ENCODE results near the gene AZIN2.
"Not testable (repeated sequence)": the region's sequence is repeated elsewhere in the genome, so short reads cannot be mapped to it uniquely, and the experiment has no call there.

The AZIN2 gene

DNA sequence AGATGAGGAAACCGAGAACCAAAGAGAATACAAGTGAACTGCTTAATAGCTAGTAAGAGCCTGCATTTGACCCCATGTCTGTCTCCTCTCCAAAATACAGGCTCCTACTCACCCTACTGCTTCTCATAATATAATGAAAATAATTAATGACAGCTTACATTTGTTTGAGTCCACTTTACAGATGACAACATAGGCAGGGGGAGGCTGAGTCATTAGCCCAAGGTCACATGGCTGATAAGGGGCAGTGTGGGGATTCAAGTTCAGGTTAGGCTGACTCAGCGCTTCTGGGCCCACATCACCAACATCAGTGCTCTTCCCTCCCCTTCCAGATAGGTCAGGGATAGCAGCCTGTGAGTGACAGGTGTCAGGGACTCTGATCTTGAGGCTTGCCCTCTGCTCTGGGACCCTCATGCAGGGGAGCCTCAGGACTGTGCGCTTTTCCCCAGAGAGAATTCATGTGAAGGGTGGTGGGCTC lies 16.2 kb downstream of the AZIN2 start:
- no peak overlapping the region for H3K4me3 ChIP-seq (ENCODE audit: low read length)
- no peak overlapping the region for H3K27ac ChIP-seq (ENCODE audit: low read depth, low read length)
- H3K4me1 ChIP-seq (ENCODE audit: insufficient read depth, low read length) = no peaks in the 10 kb centered on the region
- H3K27me3 ChIP-seq (ENCODE audit: insufficient read depth, low read length) = no peaks in the 10 kb centered on the region
- no peaks in the 10 kb centered on the region for H3K36me3 ChIP-seq (ENCODE audit: insufficient read depth, low read length)
- H3K9ac ChIP-seq (ENCODE audit: low read depth, low read length) = no peak overlapping the region
- WGBS = 96% methylated on average over 3 of the region's 3 CpGs
- no peaks in the 10 kb centered on the region for H3K9me3 ChIP-seq (ENCODE audit: insufficient read depth, low read depth, low read length)

DNA sequence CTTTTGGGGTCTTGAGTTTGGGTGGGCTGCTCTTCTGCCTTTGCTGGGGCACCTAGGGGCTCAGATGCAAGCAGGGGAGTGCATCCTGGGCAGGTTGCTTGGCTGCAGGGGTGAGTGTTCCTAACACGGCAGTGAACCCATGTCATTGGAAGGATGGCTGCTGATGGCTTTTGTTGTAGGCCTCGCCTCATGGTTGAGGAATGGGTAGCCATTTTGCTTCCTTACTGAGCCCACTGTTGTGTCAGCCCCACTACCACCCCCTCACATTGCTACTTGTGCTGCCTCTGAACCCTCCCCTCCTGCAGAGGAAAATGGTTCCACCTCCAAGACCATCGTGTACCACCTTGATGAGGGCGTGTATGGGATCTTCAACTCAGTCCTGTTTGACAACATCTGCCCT lies 16.8 kb downstream of the AZIN2 start:
- WGBS = 89% methylated on average over 4 of the region's 4 CpGs
- H3K27ac ChIP-seq (ENCODE audit: low read depth, low read length) = no peak overlapping the region
- no peak overlapping the region for H3K9ac ChIP-seq (ENCODE audit: low read depth, low read length)
- no peaks in the 10 kb centered on the region for H3K27me3 ChIP-seq (ENCODE audit: insufficient read depth, low read length)
- no peak overlapping the region for H3K4me3 ChIP-seq (ENCODE audit: low read length)
- no peaks in the 10 kb centered on the region for H3K36me3 ChIP-seq (ENCODE audit: insufficient read depth, low read length)
- H3K9me3 ChIP-seq (ENCODE audit: insufficient read depth, low read depth, low read length) = no peaks in the 10 kb centered on the region
- H3K4me1 ChIP-seq (ENCODE audit: insufficient read depth, low read length) = no peaks in the 10 kb centered on the region

DNA sequence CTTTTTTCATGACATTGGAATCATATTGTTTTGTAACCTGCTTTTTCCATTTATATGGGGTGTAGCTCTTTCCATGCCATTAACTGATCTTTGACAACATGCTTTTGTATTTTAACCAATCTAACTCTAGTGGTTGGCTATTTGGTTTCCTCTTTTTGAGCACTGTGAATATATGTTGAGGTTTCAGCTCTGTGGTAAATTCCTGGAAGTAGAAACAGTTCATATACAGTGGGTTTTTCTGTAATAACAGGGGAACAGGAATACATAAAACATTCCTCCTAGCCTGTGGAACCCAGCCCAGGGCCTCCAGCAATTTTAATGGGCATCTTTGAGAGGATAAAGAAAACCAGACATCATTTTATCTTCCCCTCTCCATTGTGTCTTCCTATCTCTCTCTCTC lies 17.4 kb downstream of the AZIN2 start:
- Histone ChIP-seq H3K4me3 (ENCODE audit: low read length) (no peak overlapping the region), H3K27me3 (ENCODE audit: insufficient read depth, low read length) (no peaks in the 10 kb centered on the region), H3K9me3 (ENCODE audit: insufficient read depth, low read depth, low read length) (no peaks in the 10 kb centered on the region), H3K36me3 (ENCODE audit: insufficient read depth, low read length) (no peaks in the 10 kb centered on the region), H3K9ac (ENCODE audit: low read depth, low read length) (no peak overlapping the region), H3K4me1 (ENCODE audit: insufficient read depth, low read length) (no peaks in the 10 kb centered on the region), H3K27ac (ENCODE audit: low read depth, low read length) (no peak overlapping the region)

DNA sequence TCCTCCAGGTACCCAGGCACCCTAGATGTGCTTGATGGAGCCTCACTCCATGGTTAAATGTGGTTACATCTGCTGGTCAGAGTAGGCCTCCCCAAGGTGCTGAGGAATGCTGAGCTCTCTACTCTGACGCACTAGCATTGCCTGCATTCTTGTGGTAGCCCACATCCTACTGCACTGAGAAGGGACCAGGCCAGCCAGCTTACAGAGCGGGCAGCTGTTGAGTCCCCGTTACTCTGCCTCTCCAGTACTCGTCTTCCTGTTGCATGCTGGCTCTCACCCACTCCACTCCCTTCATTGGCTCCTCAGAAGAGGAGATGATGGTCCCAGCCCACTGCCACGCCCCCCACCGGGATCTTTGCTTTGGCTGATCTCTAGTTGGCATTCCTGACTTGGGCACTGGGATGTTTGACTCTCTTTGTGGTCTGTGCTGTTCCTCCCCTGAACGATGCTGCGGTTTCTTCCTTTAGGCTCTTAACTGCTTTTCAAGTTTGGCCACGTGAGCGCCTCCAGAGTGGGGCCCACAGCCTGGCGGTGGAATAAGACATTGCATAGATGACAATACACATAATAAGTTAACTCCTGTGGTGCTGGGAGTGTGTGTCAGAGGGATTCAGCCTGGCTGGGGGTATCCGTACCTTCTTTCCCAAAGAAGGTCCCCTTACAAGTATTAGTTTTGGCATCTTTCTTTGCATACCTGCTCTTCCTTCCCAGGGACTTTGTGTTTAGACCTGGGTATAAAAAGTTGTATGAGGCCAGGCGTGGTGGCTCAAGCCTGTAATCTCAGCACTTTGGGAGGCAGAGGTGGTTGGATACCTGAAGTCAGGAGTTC lies 18.6 kb downstream of the AZIN2 start:
- WGBS = 79% methylated on average over 13 of the region's 13 CpGs
- no peaks in the 10 kb centered on the region for H3K9me3 ChIP-seq (ENCODE audit: insufficient read depth, low read depth, low read length)
- no peak overlapping the region for H3K4me3 ChIP-seq (ENCODE audit: low read length)
- peak overlapping the region; percentile 37 for H3K27ac ChIP-seq (ENCODE audit: low read depth, low read length)
- no peaks in the 10 kb centered on the region for H3K36me3 ChIP-seq (ENCODE audit: insufficient read depth, low read length)
- no peak overlapping the region for H3K9ac ChIP-seq (ENCODE audit: low read depth, low read length)
- no peaks in the 10 kb centered on the region for H3K27me3 ChIP-seq (ENCODE audit: insufficient read depth, low read length)
- H3K4me1 ChIP-seq (ENCODE audit: insufficient read depth, low read length) = no peaks in the 10 kb centered on the region

DNA sequence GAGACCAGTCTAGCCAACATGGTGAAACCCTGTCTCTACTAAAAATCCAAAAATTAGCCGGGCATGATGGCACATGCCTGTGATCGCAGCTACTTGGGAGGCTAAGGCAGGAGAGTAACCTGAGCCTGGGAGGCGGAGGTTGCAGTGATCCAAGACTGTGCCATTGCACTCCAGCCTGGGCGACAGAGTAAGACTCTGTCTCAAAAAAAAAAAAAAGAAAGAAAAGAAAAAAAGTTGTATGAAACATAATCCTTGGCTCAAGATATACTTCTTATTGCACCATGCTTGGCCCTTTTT lies 19.1 kb downstream of the AZIN2 start:
- H3K4me1 ChIP-seq (ENCODE audit: insufficient read depth, low read length); H3K4me3 ChIP-seq (ENCODE audit: low read length); H3K27me3 ChIP-seq (ENCODE audit: insufficient read depth, low read length); H3K9me3 ChIP-seq (ENCODE audit: insufficient read depth, low read depth, low read length); H3K36me3 ChIP-seq (ENCODE audit: insufficient read depth, low read length); H3K27ac ChIP-seq (ENCODE audit: low read depth, low read length); H3K9ac ChIP-seq (ENCODE audit: low read depth, low read length): not testable (repeated sequence)
- 95% methylated on average over 4 of the region's 4 CpGs for WGBS

DNA sequence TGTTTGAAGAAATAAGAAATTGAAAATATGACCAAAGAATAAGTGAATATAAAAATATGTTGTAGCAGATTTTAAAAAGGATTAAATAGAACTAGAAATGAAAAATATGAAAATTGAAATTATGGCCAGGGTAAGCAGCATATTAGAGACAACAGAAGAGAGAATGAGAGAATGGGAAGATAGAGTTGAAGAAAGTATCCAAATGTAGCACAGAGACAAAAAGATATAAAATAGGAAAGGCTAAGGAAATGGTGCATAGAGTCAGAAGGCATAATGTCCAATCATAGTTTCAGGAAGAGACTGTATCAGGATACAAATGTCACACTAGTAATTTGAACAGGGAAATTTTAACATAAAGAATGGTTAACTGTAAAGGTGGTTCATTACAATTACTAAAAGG lies 29.5 kb downstream of the AZIN2 start:
- H3K9me3 ChIP-seq (ENCODE audit: insufficient read depth, low read depth, low read length) = peaks cover 4% of the 10 kb centered on the region; the same call in 1 of the 2 replicates
- no peak overlapping the region for H3K9ac ChIP-seq (ENCODE audit: low read depth, low read length)
- no peaks in the 10 kb centered on the region for H3K36me3 ChIP-seq (ENCODE audit: insufficient read depth, low read length)
- no peaks in the 10 kb centered on the region for H3K4me1 ChIP-seq (ENCODE audit: insufficient read depth, low read length)
- no peak overlapping the region for H3K27ac ChIP-seq (ENCODE audit: low read depth, low read length)
- no peak overlapping the region for H3K4me3 ChIP-seq (ENCODE audit: low read length)
- H3K27me3 ChIP-seq (ENCODE audit: insufficient read depth, low read length) = no peaks in the 10 kb centered on the region

DNA sequence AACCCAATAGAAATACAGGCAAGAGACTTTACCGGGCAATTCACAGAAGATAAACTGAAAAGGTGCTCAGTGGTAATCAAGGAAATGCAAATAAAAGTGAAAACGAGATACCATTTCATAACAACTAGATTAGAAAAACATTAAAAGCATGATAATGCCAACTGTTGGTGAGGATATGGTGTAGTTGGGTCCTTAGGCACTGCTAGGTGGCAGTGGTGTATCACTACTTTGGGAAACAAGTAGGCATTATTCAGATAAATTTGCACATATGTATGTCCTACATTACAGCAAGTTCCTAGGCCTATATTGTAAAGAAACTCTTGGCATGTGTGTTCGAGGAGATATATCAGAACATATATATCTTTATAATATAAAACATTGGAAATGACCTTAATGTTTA lies 31.0 kb downstream of the AZIN2 start:
- Histone ChIP-seq H3K27me3 (ENCODE audit: insufficient read depth, low read length) (no peaks in the 10 kb centered on the region), H3K4me1 (ENCODE audit: insufficient read depth, low read length) (no peaks in the 10 kb centered on the region), H3K9ac (ENCODE audit: low read depth, low read length) (no peak overlapping the region), H3K4me3 (ENCODE audit: low read length) (no peak overlapping the region), H3K36me3 (ENCODE audit: insufficient read depth, low read length) (no peaks in the 10 kb centered on the region), H3K9me3 (ENCODE audit: insufficient read depth, low read depth, low read length) (peaks cover 4% of the 10 kb centered on the region; the same call in 1 of the 2 replicates), H3K27ac (ENCODE audit: low read depth, low read length) (no peak overlapping the region)
- 80% methylated on average over 1 of the region's 3 CpGs for WGBS

DNA sequence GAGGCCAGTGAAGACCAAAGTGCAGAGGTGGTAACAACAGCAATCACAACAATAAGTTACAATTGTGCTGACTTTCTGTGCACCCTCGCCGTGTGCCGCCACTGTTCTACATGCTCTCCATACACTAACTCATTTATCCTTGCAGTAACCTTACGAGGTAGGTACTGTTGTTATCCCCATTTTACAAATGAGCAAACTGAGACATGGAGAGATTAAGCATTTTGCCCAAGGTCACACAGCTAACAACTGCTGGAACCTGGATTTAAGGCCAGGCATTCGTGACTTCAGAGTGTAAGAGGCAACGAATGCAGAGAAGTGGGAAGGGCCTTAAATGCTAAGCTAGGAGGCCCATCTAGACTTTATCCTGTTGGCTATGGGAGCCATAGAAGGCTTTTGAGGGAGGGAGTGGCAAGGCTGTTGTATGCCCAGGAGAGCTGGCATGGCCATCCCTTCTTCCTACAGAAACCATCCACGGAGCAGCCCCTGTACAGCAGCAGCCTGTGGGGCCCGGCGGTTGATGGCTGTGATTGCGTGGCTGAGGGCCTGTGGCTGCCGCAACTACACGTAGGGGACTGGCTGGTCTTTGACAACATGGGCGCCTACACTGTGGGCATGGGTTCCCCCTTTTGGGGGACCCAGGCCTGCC lies 36.6 kb downstream of the AZIN2 start:
- H3K27me3 ChIP-seq (ENCODE audit: insufficient read depth, low read length) = no peaks in the 10 kb centered on the region; the same call in 1 of the 2 replicates
- H3K9ac ChIP-seq (ENCODE audit: low read depth, low read length) = no peak overlapping the region
- 96% methylated on average over 13 of the region's 13 CpGs for WGBS
- no peaks in the 10 kb centered on the region for H3K4me1 ChIP-seq (ENCODE audit: insufficient read depth, low read length)
- no peaks in the 10 kb centered on the region for H3K36me3 ChIP-seq (ENCODE audit: insufficient read depth, low read length)
- no peak overlapping the region for H3K27ac ChIP-seq (ENCODE audit: low read depth, low read length)
- H3K9me3 ChIP-seq (ENCODE audit: insufficient read depth, low read depth, low read length) = no peaks in the 10 kb centered on the region
- no peak overlapping the region for H3K4me3 ChIP-seq (ENCODE audit: low read length)

DNA sequence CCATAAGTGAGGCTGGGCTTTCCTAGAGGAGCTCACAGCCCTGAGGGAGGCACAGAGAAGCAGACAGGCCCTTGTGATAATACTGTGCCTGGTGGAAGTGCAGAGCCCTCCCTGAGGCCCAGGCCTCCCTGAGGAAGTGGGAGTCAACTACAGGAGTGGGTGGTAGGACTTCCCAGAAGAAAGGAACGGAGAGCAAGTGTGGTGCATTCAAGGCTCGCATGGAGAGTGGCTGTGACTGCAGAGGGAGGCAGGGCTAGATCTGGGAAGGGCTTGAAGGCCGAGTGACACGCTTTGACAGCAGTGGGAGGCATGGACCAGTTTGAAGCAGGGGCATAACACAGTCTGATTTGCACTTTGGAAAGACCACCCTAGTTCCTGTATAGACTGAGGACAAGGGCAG lies 37.3 kb downstream of the AZIN2 start:
- H3K27me3 ChIP-seq (ENCODE audit: insufficient read depth, low read length) = no peaks in the 10 kb centered on the region; the same call in 1 of the 2 replicates
- no peak overlapping the region for H3K9ac ChIP-seq (ENCODE audit: low read depth, low read length)
- no peaks in the 10 kb centered on the region for H3K36me3 ChIP-seq (ENCODE audit: insufficient read depth, low read length)
- WGBS = 84% methylated on average over 4 of the region's 4 CpGs
- no peak overlapping the region for H3K27ac ChIP-seq (ENCODE audit: low read depth, low read length)
- no peaks in the 10 kb centered on the region for H3K4me1 ChIP-seq (ENCODE audit: insufficient read depth, low read length)
- no peak overlapping the region for H3K4me3 ChIP-seq (ENCODE audit: low read length)
- H3K9me3 ChIP-seq (ENCODE audit: insufficient read depth, low read depth, low read length) = no peaks in the 10 kb centered on the region

DNA sequence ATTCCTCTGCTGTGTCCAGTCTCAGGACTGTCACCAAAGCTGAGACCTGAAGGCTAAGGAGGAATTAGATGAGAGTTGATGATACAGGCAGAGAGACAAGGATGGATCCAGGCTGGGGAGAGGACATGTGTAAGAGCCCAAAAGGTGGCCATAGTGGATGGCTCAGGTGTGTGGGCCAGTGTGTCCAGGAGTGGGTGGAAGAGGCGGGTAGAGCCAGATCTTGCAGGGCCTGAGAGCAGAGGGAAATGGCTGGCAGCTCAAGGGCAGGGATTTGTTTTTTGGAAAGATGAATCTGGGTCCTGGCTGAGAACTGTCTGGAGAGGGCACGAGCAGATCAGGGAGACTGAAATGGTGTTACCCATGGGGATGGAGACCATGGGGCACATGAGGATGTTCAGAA lies 38.1 kb downstream of the AZIN2 start:
- H3K27ac ChIP-seq (ENCODE audit: low read depth, low read length) = no peak overlapping the region
- H3K9ac ChIP-seq (ENCODE audit: low read depth, low read length) = no peak overlapping the region
- H3K4me1 ChIP-seq (ENCODE audit: insufficient read depth, low read length) = no peaks in the 10 kb centered on the region
- no peak overlapping the region for H3K4me3 ChIP-seq (ENCODE audit: low read length)
- 84% methylated on average over 2 of the region's 2 CpGs for WGBS
- H3K27me3 ChIP-seq (ENCODE audit: insufficient read depth, low read length) = no peaks in the 10 kb centered on the region; the same call in 1 of the 2 replicates
- no peaks in the 10 kb centered on the region for H3K36me3 ChIP-seq (ENCODE audit: insufficient read depth, low read length)
- H3K9me3 ChIP-seq (ENCODE audit: insufficient read depth, low read depth, low read length) = no peaks in the 10 kb centered on the region

DNA sequence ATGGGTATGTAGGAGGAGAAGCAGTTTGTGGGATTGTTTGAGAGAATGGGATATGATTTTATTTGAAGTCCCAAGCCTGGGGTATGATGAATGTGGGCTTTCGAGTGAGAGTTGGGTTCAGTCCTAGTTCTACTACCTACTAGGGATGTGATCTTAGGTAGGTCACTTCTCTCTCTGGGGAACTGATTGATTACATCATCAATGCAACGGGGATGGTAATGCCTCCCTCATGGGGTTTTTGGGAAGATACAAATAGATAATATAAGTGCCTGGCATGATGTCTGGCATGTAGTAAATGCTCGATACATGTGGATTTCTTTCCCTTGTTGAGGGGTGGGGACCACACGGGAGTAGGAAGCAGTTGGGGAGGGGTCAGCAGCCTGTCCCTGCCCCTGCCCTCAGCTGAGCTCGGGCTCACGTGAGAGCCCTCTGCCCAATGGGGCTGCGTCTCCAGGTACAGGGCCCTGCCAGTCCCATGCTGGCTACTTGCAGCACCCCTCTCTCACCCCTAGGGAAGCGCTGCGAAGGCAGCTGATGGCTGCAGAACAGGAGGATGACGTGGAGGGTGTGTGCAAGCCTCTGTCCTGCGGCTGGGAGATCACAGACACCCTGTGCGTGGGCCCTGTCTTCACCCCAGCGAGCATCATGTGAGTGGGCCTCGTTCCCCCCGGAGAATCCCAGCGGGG lies 38.7 kb downstream of the AZIN2 start:
- no peaks in the 10 kb centered on the region for H3K9me3 ChIP-seq (ENCODE audit: insufficient read depth, low read depth, low read length)
- no peak overlapping the region for H3K9ac ChIP-seq (ENCODE audit: low read depth, low read length)
- H3K27me3 ChIP-seq (ENCODE audit: insufficient read depth, low read length) = no peaks in the 10 kb centered on the region; the same call in 1 of the 2 replicates
- H3K4me3 ChIP-seq (ENCODE audit: low read length) = no peak overlapping the region
- no peaks in the 10 kb centered on the region for H3K4me1 ChIP-seq (ENCODE audit: insufficient read depth, low read length)
- no peak overlapping the region for H3K27ac ChIP-seq (ENCODE audit: low read depth, low read length)
- 81% methylated on average over 16 of the region's 16 CpGs for WGBS
- H3K36me3 ChIP-seq (ENCODE audit: insufficient read depth, low read length) = no peaks in the 10 kb centered on the region
